Measurements from ENCODE around the gene MPPED2.

The MPPED2 gene

DNA sequence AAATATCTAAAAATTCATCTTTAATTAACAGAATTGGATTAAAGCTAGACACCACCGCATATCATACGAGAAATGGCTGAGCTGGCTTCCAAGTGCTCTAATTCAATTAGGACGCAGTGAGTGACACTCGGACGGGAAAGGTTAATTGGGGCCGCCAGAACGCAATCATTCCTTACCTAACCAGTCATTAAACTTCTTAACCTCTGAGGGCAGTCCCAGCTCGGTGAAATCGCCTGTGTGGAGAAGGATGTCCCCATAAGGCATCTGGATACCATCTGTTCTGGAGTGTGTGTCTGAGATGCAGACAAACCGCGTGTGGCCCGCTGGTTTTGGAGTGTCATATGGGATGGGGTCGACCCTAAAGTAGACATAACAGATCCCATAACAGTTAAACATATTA is 50.3 kb downstream of the MPPED2 start:
- in situ Hi-C loops (cut with MboI; ENCODE audit: low sequenced_read_pairs) = no loop called here

DNA sequence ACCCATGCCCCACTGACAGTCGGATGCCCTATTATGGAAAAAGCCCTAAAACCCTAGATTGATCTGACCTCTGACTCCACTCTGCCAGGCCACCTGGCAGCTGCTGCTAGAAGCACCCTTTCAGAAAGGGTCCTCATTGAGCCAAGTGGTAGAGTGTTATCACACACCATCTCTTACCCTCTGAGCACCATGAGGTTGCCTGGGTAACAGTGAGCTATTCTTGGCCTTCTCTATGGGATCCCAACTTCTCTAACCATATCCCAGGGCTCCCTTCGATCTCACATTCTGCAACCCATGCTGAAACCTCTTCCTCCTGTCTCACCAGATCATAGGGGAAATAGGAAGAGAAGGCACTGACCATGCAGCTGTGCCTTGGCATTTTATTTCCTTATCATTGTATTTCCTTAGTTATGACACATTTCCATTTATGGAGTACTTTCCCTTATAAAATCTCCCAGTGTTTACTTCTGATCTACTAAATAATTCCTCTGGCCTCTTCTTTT is 52.7 kb downstream of the MPPED2 start:
- in situ Hi-C loops (cut with MboI; ENCODE audit: low sequenced_read_pairs) = no loop called here

DNA sequence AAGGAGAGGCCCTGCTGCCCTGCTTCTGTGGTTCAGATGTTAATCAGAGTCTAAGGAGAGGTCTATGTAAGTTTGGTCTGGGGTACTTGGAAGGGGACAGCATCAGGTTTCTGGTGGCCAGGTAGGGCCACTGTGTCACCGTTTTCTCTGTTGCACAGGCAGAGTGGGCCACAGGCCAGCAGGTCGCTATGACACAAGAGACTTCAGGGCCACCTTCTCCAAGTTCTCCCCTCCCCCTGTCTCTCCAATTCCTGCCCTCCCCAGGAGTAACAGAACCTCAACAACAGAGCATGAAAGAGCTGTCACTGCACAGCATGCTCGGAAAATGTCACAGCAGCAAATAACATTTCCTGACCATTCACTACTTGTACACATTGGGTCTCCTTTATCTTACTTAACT is 58.6 kb downstream of the MPPED2 start:
- in situ Hi-C loops (cut with MboI; ENCODE audit: low sequenced_read_pairs) = no loop called here

DNA sequence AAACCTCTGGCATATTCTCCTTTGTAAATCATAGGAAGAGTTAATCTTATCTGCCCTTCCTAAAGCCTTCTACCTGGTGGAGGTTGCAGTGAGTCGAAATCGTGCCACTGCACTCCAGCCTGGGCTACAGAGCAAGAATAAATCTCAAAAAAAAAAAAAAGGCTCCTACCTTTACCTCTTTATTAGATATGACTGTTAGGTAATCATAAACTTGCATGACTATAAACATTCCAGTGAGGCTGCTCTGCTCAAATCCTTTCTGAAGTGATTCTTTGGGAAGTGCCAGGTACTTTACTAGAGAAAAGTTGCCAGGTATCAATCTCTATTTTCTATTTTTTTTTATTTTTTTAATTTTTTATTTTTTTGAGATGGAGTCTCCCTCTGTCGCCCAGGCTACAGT is 59.6 kb downstream of the MPPED2 start:
- in situ Hi-C loops (cut with MboI; ENCODE audit: low sequenced_read_pairs) = no loop called here

DNA sequence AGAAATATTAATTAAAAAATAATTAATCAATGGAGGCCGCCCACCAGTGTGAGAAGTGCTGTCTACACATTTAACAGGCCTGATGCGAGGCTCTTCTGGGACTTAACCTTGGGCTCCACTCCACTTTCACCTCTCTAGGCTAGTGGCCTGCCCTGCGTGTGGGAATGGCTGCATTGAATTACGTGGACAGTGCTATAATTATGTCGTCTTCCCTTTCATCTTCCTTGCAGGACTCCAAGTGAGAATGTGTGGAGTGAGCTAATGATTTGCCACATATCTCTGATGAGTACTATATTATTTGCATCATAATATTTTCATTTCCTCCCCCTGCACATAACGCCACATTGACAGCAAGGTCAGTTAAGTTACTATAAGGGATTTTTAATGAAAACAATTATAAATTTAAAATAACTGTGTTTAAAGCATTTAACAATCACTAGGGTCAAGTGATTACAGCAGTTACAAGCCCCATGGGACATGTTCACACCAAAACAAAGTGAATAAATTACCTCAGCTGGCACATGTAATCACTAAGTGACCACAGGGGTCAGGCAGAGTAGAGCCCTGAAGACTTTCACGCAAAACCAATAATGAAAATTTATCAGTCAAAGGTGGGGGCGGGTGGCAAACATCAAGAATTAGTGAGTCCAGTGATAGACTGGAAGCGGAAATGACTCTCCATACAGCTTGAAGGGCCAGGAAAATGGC is 63.5 kb downstream of the MPPED2 start:
- in situ Hi-C loops (cut with MboI; ENCODE audit: low sequenced_read_pairs) = no loop called here

DNA sequence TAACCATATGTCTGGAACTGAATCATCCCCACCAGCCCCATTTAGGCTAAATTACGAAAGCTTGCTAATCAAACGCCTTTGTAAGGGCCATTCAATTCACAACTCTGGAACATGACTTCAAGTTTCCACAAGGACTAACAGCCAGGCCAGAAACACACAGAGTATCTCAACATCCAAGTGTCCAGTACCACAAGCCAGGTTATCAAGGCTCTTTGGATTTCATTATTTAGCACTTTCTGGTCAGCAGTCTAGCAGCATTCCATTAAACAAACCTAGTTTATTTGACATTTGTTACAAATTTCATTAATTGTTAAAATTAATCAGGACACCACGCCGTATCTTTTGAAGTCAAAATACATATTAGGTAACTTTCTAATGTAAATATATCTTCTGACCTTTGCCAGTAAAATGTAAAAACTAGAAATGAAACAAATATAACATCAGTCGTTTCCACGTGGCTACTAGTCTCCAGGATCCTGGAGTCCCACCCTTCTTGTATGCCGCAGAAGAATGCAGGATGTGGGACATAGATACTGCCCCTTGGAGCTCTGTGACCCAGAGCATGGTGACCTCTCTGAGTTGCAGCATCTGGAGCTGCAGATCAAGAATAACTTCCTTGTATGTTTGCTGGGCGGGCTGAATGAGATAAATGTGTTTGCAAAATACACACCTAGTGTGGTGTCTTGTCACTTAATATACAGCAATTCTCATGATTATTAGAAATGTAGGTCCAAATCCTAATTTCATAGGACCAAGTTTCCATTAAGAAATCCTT is 64.7 kb downstream of the MPPED2 start:
- in situ Hi-C loops (cut with MboI; ENCODE audit: low sequenced_read_pairs) = no loop called here

DNA sequence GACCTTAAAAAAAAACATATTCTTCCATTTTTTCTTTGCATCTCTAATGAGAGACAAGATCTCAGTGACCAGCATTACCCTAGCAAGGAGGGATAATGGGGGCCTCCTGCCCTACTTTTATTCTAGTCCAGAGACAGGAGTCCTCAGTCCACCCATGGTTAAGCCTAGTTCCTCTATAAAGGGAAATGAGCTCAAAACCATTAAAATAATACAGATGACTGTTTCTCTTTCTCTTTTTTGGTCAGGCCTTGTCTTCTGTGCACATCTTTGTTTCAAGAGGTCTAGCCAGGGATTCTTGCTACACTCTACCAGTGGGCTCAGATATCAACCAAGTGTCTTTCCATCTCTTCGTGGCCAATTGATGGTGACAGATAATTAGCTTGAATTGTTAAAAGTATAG is 73.1 kb downstream of the MPPED2 start:
- in situ Hi-C loops (cut with MboI; ENCODE audit: low sequenced_read_pairs) = no loop called here

DNA sequence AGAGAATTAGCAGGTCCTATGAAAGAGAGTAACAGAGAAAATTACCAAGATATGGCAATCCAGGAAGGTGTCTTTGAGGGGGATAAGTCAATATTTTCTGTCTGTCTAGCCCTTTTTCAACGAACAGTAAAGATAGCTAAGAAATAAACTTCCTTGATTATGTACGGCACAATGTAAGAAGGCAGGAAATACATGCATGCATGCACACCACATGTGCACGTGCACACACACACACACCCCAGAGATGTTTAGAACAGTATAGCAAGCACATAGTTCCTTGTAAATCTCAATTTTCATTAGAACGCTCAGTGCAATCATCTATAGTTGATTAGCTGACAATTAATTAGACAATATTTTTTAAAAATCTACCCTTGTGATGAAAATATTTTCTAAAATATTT is 74.7 kb downstream of the MPPED2 start:
- in situ Hi-C loops (cut with MboI; ENCODE audit: low sequenced_read_pairs) = no loop called here

DNA sequence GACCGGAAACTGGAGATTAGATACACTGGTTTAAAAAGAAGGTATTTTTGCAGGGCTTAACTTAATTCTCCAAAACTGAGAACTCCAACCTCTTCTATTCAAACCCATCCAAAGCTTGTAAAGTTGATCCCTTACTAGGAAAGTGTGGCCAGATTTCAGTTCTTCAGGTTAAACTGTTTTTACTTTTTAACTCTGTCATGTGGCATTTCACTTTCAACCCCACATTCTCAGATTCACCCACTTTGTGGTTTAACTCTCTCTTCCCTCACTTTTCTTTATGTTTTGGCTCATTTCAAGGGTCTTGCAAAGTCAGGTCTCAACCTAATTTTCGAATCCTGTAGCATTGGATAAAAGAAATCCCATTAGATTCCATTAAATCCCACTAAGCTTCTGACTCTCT is 75.4 kb downstream of the MPPED2 start:
- in situ Hi-C loops (cut with MboI; ENCODE audit: low sequenced_read_pairs) = no loop called here

DNA sequence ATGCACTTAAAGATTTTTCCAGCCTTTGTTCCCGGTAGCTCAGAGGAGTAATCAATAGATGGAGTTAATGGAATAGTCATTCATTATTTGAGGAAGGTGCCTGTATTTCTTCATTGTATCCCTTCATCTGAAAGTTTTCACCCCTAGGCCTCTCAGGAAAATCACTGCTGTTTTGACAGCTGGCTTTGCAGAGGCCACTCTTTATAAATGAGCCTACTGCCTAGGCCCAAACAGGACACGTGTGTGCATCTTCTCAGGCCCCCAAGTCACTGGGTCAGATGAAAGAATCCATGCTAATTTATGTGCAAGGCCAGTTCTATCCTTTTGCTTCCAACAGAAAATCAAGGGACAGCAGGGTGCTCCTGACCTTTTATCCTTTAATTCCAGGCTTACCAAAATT is 76.8 kb downstream of the MPPED2 start:
- in situ Hi-C loops (cut with MboI; ENCODE audit: low sequenced_read_pairs) = no loop called here

DNA sequence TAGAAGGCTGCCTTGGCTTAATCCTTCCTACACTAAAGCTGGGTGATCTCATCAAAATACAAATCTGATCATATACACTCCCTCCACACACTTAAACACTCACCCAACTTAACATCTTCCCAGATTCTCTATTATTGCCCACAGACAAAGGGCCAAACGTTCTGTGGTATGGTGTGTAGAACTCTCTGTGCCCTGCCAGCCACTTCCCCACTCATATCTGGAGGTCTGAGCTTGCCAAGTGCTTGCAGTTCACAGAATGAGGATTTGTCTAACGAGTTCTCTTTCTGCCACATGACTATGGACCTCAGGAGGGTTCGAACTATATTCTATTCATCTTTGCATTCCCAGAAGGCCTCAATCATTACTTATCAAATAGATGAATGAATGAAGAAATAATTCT is 77.6 kb downstream of the MPPED2 start:
- in situ Hi-C loops (cut with MboI; ENCODE audit: low sequenced_read_pairs) = no loop called here

DNA sequence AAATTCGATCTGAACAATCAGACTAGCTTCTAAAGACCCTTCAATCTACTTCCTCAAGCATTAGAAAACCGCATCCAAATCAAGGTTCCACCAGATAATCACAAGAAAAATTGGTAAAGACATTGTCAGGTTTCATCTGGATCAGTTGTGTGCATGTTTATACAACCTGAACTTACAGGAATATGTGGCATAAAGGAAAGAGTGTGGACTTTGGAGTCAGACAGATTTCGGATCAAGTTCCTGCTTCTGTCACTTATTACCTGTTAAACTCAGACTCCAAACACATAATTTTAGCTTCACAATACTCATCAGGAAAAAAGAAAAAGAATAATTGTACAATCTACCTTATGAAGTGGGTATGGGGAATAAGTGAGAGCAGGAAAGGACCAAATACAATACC is 80.5 kb downstream of the MPPED2 start:
- in situ Hi-C loops (cut with MboI; ENCODE audit: low sequenced_read_pairs) = no loop called here

DNA sequence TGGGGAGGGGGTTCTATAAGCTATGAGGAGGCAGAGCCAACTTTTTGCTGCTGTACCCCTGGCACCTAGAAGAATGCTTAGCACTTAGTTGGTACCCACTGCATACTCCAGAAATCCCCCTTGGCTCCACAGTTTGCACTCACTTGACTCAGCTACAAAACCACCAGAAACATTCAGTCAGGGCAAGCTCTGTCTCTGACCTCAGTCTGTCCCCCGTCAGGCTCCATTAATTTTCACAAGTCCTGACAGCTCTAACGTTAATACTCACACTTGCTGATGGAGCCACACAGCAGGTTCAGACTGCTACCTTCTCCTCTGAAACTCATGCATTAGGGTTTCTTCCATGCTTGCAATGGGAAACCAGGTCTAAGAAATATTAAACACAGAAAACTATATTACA is 81.7 kb downstream of the MPPED2 start:
- in situ Hi-C loops (cut with MboI; ENCODE audit: low sequenced_read_pairs) = no loop called here

DNA sequence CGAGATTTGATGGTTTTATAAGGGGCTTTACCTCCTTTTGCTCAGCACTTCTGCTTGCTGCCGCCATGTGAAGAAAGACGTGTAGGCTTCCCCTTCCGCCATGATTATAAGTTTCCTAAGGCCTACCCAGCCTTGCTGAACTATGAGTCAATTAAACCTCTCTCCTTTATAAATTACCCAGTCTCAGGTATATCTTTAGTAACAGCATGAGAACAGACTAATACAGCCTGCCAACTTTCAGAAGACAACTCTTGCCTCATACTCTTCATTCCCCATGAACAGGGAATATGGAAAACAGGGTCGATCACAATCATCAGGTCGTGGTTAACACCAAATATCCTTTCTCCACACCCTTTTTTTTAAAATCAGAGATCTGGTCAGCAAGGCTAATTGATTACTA is 83.0 kb downstream of the MPPED2 start:
- in situ Hi-C loops (cut with MboI; ENCODE audit: low sequenced_read_pairs) = no loop called here

DNA sequence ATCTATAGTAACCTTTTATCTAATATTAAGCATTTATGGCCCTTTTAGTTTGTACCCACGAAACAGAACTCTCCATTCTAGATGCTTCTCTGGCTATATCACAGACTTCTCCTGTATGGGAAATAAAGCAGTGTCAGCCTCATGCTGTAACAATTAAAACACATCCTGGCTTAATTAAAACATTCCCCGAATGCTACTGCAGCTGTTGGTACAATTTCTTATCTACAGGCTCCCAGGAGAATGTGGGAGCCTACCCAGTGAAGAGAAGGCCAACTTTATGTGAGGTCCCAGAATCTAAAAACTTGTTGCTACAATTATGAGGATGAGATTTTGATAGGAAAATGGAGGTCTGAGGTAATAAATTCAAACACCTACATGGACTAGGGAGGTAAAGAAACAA is 83.8 kb downstream of the MPPED2 start:
- in situ Hi-C loops (cut with MboI; ENCODE audit: low sequenced_read_pairs) = no loop called here

DNA sequence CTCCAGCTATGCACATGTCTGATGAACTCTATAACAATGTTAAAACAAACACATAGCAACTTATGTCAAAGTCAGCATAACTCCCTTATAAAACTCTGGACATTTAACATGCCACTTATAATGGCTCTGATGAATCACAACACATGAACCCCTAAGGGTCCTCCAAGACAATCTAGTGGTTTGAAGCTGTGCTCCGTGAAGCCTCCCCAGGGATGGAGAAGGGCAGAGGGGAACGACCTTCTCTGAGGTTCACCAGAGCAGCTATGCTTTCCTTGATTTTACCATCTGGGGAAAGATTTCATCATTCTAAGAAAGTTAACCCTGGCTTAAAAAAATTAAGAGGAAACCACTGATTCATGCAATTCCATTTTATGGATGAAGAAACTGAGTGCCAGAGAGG is 84.4 kb downstream of the MPPED2 start:
- in situ Hi-C loops (cut with MboI; ENCODE audit: low sequenced_read_pairs) = no loop called here

DNA sequence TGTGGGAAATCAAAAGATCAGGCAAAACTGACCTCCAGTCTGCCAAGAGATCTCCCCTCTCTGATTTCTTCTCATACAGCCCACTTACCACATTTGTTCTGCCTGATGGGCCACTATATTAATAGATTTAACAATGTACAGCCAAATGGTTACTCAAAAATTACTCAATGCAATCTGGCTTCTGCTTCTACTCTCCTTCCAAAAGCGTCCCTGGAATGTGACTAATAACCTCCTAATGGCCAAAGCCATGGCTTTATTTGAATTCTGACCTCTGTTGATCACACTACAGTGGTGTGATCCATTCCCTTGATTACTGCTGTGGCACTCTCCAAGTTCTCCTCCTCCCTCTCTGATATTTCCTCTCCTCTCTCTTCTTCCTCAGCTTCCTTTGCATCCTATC is 86.2 kb downstream of the MPPED2 start:
- in situ Hi-C loops (cut with MboI; ENCODE audit: low sequenced_read_pairs) = no loop called here

DNA sequence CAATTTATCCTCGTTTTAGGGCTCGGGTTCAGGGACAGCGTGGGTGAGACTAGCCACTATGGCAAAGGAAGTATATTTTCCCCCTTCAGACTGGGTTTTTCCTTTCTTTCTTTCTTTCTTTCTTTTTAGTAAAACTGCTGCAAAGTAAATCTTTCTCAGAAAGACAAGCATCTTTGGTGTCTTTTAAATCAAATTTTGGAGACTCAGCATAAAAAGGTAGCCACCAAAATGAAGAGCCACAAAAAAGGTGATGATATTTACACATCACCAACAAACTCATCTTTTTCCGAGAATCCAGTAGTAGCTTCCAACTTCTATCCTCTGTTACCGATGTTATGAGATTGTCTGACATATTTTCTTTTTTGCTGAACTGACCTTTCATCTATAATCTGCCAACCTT is 88.6 kb downstream of the MPPED2 start:
- in situ Hi-C loops (cut with MboI; ENCODE audit: low sequenced_read_pairs) = no loop called here

DNA sequence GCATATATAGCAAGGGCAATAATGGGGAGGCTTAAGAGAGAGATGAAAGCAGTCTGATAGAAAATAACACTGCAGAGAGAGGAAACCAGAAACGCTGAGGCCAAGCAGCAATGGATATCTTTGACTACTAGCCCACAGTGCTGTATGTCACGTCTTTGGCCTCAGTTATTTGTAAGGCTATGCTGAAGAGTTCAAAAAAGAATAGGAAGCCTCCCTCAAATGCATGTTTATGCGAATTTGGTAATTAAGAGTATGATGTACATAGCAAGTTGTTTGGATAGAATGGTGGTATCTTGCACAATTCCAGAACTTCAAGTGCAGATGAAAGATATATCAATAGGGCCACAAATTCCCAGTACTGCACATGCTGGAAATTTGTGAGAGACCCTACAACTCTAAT is 89.2 kb downstream of the MPPED2 start:
- in situ Hi-C loops (cut with MboI; ENCODE audit: low sequenced_read_pairs) = no loop called here

DNA sequence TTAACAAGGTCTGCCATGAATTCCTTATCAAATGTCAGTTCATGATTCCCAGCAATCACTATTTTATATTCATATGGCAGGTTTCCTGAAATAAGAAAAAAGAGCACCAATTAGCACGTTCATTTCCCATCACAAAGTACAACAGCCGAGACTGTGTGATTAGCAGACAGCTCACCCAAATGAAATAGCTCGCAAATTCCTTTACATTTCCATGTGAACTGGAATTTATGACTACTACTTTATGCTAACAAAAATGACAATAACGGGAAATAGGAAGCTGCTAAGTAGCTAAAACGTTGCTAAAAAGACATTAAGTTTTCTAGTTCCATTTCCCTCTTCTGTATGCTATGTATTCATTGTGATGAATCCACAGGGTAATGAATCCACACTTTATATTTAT is 90.7 kb downstream of the MPPED2 start:
- in situ Hi-C loops (cut with MboI; ENCODE audit: low sequenced_read_pairs) = no loop called here

DNA sequence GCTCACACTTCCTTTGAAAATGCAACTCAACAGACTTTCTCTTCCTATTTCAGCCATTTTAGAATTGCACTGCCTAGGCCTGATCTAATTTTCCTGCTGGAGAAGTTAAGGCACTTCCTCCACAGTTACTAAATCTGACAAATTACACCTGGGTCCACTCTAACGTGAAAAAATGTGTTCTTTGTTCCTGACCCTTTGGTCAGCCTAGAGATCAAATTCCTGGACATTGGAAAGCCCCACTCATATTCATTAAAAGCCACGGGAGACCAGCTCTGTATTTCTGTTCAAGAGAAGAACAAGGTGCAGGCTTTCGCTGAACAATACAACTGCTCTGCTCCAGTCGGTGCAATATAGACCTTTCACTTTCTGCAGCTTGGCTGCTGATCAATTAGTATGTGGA is 96.6 kb downstream of the MPPED2 start:
- in situ Hi-C loops (cut with MboI; ENCODE audit: low sequenced_read_pairs) = no loop called here

DNA sequence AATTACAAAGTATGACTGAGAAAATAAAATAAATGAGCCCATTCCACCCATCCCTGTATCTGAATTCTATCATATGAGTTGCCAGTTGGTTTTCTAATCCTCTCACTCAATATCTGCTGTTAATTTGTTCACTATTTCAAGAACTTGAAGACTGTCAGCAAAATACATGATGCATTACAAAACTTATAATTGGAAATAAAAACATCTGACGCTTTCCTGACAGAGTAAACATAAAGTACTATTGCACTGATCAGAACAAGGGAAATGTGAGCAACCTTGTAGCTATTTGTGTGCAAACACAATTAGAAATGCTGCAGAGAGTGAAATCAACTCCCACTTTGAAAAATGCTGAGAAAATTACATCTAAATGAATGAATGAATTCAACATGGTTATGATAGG is 97.1 kb downstream of the MPPED2 start:
- in situ Hi-C loops (cut with MboI; ENCODE audit: low sequenced_read_pairs) = no loop called here
